Osteoblast (primary cell): ENCODE results near the gene PLEKHA1. TPM values are rescaled to one million over a fixed set of nuclear protein-coding genes. Genes with fewer than 3 reads are reported as not detected.

Source experiments
- DNase-seq: peaks from one replicate; pipeline ENCODE4 v3.0.0; 2011; ENCODE audit warnings: low spot score, mixed read lengths; ENCODE audit not compliant: insufficient read length; ENCODE audit errors: missing footprints
- H2AFZ ChIP-seq: 2 replicates; pipeline ENCODE4 v1.6.0; 2011; ENCODE audit warnings: mild to moderate bottlenecking, low read length
- H3K27ac ChIP-seq: 2 replicates; pipeline ENCODE4 v1.5.1; 2011; ENCODE audit warnings: mild to moderate bottlenecking, low read depth, low read length, moderate library complexity
- H3K27me3 ChIP-seq: 2 replicates; pipeline ENCODE4 v1.6.0; 2012; ENCODE audit warnings: mild to moderate bottlenecking, control low read depth, inconsistent platforms, low read length, moderate library complexity; ENCODE audit not compliant: insufficient read depth
- H3K36me3 ChIP-seq: 2 replicates; pipeline ENCODE4 v1.5.1; 2011; ENCODE audit warnings: mild to moderate bottlenecking, low read length, control low read depth, moderate library complexity; ENCODE audit not compliant: insufficient read depth
- H3K4me1 ChIP-seq: 2 replicates; pipeline ENCODE4 v1.5.1; 2011; ENCODE audit warnings: mild to moderate bottlenecking, low read length, control low read depth, moderate library complexity; ENCODE audit not compliant: insufficient read depth
- H3K4me2 ChIP-seq: 2 replicates; pipeline ENCODE4 v1.6.0; 2011; ENCODE audit warnings: mild to moderate bottlenecking, low read length; ENCODE audit not compliant: insufficient read depth
- H3K4me3 ChIP-seq: fragments of 200-600 bp; sonication (generic); 3 replicates; pipeline ENCODE4 v1.5.1; 2012; ENCODE audit warnings: mild to moderate bottlenecking, low read length, inconsistent platforms; ENCODE audit not compliant: insufficient read depth
- H3K79me2 ChIP-seq: 2 replicates; pipeline ENCODE4 v1.6.0; 2012; ENCODE audit warnings: mild to moderate bottlenecking, low read length, control low read depth, inconsistent platforms; ENCODE audit not compliant: insufficient read depth
- H3K9me3 ChIP-seq: 2 replicates; pipeline ENCODE4 v1.5.1; 2011; ENCODE audit warnings: low read depth, low read length, control low read depth
- H4K20me1 ChIP-seq: 2 replicates; pipeline ENCODE4 v1.6.0; 2012; ENCODE audit warnings: mild to moderate bottlenecking, low read length, control low read depth; ENCODE audit not compliant: insufficient read depth
- total RNA-seq: library from RNA; depleted of rRNA; stranded (reverse); fragments of >200 nt; gene quantifications from 2 replicates; pipeline ENCODE4 v1.2.3, GENCODE V29; 2012
- TF ChIP-seq, protein P1 (sequence below): IDR thresholded peaks from 2 replicates; pipeline ENCODE4 v1.5.1; 2011; ENCODE audit warnings: mild to moderate bottlenecking, low read depth, low read length, moderate library complexity; ENCODE audit errors: extremely low read depth

Gene PLEKHA1
- total RNA-seq, 1 donor: 17.4 TPM

- TF ChIP-seq, protein P1, sequence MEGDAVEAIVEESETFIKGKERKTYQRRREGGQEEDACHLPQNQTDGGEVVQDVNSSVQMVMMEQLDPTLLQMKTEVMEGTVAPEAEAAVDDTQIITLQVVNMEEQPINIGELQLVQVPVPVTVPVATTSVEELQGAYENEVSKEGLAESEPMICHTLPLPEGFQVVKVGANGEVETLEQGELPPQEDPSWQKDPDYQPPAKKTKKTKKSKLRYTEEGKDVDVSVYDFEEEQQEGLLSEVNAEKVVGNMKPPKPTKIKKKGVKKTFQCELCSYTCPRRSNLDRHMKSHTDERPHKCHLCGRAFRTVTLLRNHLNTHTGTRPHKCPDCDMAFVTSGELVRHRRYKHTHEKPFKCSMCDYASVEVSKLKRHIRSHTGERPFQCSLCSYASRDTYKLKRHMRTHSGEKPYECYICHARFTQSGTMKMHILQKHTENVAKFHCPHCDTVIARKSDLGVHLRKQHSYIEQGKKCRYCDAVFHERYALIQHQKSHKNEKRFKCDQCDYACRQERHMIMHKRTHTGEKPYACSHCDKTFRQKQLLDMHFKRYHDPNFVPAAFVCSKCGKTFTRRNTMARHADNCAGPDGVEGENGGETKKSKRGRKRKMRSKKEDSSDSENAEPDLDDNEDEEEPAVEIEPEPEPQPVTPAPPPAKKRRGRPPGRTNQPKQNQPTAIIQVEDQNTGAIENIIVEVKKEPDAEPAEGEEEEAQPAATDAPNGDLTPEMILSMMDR: no peak
- H3K36me3 ChIP-seq: no peaks in the 10 kb centered on the region
Measured at GRCh38 chr10:122343135-122343800, 31.2 kb upstream of the PLEKHA1 start.

GRCh38 chr10:122343936-122344335 is 30.6 kb upstream of the PLEKHA1 start:
- Histone ChIP-seq H3K27ac (no peak overlapping the region), H3K4me3 (no peak overlapping the region), H3K79me2 (no peaks in the 10 kb centered on the region), H2AFZ (no peak overlapping the region), H4K20me1 (no peaks in the 10 kb centered on the region), H3K4me2 (no peak overlapping the region), H3K27me3 (no peaks in the 10 kb centered on the region), H3K36me3 (no peaks in the 10 kb centered on the region), H3K9me3 (no peaks in the 10 kb centered on the region), H3K4me1 (peaks cover 8% of the 10 kb centered on the region)
- TF ChIP-seq, protein P1: no peak
- no peak for DNase-seq

More at GRCh38 chr10:122343135-122343800, 31.2 kb upstream of the PLEKHA1 start:
- Histone ChIP-seq H3K4me1 (peaks cover 8% of the 10 kb centered on the region), H3K4me2 (no peak overlapping the region), H3K27me3 (no peaks in the 10 kb centered on the region), H2AFZ (no peak overlapping the region), H3K27ac (no peak overlapping the region), H3K4me3 (no peak overlapping the region), H3K9me3 (no peaks in the 10 kb centered on the region), H3K79me2 (no peaks in the 10 kb centered on the region), H4K20me1 (no peaks in the 10 kb centered on the region)
- DNase-seq: no peak

DNA sequence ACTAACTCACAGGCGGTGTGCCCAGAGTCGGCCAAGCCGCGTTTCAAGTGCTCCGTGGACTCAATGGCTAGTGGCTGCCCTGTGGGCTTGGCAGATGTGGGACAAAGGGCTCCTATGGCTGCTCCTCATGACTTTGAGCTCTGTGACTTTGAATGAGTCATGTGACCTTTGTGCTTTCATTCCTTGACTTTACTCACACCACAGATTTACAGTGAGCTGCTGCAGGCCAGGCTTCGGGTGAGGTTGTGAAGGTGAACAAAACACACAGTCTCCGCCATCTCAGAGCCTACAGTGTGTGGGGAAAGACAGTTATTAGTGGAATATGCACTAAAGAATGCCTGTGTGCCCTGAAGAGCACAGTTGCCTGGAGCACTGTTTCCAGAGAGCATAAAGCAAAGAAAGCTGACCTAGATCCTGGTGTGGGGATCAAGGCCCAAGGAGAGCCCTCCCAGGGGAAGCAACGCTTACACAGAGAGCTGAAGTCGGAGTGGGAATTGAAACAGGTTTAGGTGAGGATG is 29.7 kb upstream of the PLEKHA1 start:
- Histone ChIP-seq H3K27ac (no peak overlapping the region), H3K79me2 (no peaks in the 10 kb centered on the region), H3K4me3 (no peak overlapping the region), H2AFZ (peak overlapping the region; percentile 54), H3K9me3 (no peaks in the 10 kb centered on the region), H3K4me1 (peaks cover 8% of the 10 kb centered on the region), H3K27me3 (no peaks in the 10 kb centered on the region), H3K4me2 (no peak overlapping the region), H4K20me1 (no peaks in the 10 kb centered on the region), H3K36me3 (no peaks in the 10 kb centered on the region)
- DNase-seq: no peak
- TF ChIP-seq, protein P1: no peak

DNA sequence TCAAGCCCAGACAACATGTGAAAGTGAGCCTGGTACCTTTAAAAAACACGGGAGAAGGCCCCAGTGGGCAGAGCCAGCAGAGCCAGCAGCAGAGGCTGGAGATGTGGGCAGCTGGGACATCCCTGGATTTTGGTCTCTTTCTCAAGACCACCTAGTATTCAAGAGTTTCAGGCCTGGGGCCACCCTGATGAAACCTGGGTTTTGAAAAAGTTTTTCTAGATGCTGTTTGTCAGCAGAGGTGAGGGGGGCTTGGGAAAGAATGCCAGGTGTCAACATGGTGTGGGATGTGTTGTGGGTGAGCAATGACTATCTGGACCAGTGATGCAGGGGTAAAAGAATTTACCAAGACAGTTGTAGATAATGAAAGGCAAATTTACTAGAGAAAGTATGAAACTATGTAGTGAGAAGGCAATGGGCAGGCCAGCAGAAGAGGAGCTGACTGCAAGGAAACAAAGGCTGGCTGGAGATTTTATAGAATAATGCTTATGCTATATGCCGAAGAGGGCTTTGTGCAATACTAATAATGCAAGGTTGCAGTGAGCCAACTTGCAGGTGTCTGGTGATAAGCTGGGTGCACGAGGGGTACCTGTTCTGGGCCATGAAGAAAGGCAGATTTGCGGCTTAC is 28.1 kb upstream of the PLEKHA1 start:
- Histone ChIP-seq H3K27me3 (peaks cover 4% of the 10 kb centered on the region), H4K20me1 (no peaks in the 10 kb centered on the region), H2AFZ (no peak overlapping the region), H3K79me2 (no peaks in the 10 kb centered on the region), H3K36me3 (no peaks in the 10 kb centered on the region), H3K9me3 (no peaks in the 10 kb centered on the region), H3K4me1 (peaks cover 8% of the 10 kb centered on the region), H3K4me2 (no peak overlapping the region), H3K4me3 (no peak overlapping the region), H3K27ac (no peak overlapping the region)
- no peak for DNase-seq
- TF ChIP-seq, protein P1: no peak
